ENCODE results near the gene DRAP1.

DNA sequence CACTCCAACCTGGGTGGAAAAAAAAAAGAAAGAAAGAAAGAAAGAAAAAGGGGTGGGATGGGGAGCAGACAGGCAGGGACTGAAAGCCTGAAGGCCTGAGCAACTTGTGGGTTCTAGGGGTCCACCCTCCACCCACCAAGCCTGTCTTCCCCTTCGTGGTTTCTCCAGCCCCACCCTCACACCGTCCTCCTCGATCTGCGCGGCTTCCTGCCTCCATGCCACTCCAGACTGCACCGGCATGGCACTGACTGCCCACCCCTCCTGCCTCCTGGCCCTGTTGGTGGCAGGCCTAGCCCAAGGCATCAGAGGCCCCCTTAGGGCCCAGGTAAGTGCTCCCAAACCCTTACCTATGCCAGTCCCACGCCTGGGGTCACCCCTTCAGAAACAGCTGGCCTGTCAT lies 39.6 kb upstream of the DRAP1 start, which contains the start of gene CTSW:
- no peak for TF ChIP-seq NR2C2 (CRISPR knock-in tag; IDR thresholded peaks at IDR 0.05)
- no peak for TF ChIP-seq ZNF263 (CRISPR knock-in tag; IDR thresholded peaks at IDR 0.05; ENCODE audit: low read depth)
- TF ChIP-seq, protein P1, sequence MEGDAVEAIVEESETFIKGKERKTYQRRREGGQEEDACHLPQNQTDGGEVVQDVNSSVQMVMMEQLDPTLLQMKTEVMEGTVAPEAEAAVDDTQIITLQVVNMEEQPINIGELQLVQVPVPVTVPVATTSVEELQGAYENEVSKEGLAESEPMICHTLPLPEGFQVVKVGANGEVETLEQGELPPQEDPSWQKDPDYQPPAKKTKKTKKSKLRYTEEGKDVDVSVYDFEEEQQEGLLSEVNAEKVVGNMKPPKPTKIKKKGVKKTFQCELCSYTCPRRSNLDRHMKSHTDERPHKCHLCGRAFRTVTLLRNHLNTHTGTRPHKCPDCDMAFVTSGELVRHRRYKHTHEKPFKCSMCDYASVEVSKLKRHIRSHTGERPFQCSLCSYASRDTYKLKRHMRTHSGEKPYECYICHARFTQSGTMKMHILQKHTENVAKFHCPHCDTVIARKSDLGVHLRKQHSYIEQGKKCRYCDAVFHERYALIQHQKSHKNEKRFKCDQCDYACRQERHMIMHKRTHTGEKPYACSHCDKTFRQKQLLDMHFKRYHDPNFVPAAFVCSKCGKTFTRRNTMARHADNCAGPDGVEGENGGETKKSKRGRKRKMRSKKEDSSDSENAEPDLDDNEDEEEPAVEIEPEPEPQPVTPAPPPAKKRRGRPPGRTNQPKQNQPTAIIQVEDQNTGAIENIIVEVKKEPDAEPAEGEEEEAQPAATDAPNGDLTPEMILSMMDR (IDR thresholded peaks at IDR 0.05), result no peak
- TF ChIP-seq, protein P2, sequence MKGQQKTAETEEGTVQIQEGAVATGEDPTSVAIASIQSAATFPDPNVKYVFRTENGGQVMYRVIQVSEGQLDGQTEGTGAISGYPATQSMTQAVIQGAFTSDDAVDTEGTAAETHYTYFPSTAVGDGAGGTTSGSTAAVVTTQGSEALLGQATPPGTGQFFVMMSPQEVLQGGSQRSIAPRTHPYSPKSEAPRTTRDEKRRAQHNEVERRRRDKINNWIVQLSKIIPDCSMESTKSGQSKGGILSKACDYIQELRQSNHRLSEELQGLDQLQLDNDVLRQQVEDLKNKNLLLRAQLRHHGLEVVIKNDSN (CRISPR knock-in tag; IDR thresholded peaks at IDR 0.05), result no peak
- TF ChIP-seq, protein P3, sequence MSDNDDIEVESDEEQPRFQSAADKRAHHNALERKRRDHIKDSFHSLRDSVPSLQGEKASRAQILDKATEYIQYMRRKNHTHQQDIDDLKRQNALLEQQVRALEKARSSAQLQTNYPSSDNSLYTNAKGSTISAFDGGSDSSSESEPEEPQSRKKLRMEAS (CRISPR knock-in tag; IDR thresholded peaks at IDR 0.05), result no peak
